Adipose tissue (tissue), 3 donors: ENCODE data around the gene BEND7. TPM values are rescaled to one million over a fixed set of nuclear protein-coding genes. Genes with fewer than 3 reads are reported as not detected.
"Not testable (repeated sequence)": the region's sequence is repeated elsewhere in the genome, so short reads cannot be mapped to it uniquely, and the experiment has no call there.

Experiments used
- H3K27ac ChIP-seq: one replicate; pipeline ENCODE4 v1.5.1; 2013; ENCODE audit warnings: low read depth, low read length
- WGBS, 3 donors: extraction: QIAGEN DNeasy Blood & Tissue Kit; methylation state at CpG; one replicate each; pipeline ENCODE4 v1.1.7; 2013; 5-methylcytosine and 5-hydroxymethylcytosine counted together
- polyA plus RNA-seq, 3 donors: library from polyadenylated mRNA; stranded (reverse); fragments of 200-250 nt; gene quantifications; one replicate each; pipeline ENCODE4 v1.2.3, GENCODE V29; 2013
- donor health status: healthy with polysubstance abuse.
- donor health status: Bipolar disorder and iron deficiency.
- donor health status: healthy.

The BEND7 gene, protein sequence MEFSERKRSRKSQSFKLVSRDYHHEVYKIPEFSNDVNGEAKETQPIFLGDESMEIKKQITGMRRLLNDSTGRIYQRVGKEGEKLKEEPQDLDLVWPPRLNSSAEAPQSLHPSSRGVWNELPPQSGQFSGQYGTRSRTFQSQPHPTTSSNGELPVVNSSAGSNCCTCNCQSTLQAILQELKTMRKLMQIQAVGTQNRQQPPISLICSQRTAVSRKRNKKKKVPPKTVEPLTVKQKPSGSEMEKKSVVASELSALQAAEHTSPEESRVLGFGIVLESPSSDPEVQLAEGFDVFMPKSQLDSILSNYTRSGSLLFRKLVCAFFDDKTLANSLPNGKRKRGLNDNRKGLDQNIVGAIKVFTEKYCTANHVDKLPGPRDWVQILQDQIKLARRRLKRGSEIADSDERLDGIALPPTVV
- 1 to 10 TPM; 3.8 to 7.7 (median 6.1) TPM for polyA plus RNA-seq

DNA sequence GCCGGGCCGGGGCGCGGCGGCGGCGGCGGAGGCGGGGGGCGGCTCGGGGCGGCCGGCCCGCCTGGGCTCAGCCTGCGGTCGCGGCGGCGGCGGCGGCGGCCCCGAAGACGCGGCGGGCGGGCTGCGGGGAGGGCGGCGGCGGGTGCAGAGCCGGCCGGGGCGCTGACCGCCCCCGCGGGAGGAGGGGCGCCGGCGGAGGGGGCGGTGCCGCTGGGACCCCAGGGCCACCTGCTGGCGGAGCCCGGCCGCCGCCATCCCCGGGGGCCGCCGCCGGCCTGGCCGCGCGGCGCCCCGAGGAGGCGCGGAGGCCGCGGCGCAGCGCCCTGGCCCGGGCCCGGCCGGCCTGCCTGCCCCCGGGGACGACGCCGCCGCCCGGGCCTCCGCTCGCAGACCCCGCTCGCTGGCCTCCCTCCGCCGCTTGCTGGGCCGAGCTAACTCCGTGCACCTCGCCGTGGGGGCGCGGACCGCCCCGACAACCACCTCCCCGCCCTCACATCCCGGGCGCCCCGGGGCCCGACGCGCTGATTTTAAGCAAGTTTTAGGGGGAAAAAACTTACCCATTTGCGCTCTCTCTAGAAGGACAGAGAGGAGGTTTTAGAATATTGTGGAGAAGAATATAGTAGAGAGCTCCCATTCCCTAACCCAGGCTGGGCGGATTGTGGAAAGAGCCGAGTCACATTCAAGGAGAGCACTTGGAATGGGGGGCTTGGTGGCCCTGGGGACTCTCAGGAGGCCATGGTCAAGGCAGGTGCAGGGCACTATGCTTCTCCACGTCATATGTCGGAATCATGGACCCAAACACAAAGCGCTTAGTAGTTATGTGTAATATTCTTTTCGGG is at the start of gene BEND7:
BEND7 (minus strand) TSS at position 140 of the 839 bp plus-strand sequence. CDS start 481 bp downstream, outside the sequence.
- 3 to 9% (median 6%) methylated on average over 28 to 89 of the region's 98 CpGs for WGBS, 3 donors
- H3K27ac ChIP-seq: no peak within 1 kb of the TSS

DNA sequence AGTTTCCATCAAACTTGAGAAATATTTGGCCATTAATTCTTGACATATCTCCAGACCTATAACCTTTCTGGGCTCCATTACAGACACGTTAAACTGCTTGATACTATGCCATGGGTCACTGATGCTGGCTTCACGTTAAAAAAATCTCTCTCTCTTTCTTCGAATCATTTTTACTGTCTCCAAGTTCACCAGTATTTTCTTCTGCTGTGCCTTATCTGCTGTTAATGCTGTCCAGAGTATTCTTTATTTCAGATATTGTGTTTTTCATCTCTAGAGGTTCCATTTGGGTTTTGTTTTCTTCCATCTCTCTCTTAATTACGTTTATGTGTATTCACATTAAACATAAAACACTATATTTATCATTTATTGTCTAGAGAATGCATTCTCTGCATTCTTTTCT is 45.1 kb upstream of the BEND7 start:
- H3K27ac ChIP-seq: no peak overlapping the region
- WGBS, 3 donors: 63 to 74% (median 68%) methylated on average over 4 of the region's 4 CpGs

DNA sequence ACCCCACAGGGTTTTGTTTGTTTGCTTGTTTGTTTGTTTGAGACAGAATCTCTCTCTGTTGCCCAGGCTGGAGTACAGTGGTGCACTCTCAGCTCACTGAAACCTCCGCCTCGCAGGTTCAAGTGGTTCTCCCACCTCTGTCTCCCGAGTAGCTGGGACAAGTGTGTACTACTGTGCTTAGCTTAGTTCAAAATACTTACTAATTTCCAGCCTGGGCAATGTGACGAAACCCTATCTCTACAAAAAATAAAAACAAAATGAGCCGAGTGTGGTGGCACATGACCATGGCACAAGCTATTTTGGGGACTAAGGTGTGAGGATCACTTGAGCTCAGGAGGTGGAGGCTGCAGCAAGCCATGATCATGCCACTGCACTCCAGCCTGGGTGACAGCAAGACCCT is 42.7 kb upstream of the BEND7 start:
- 64 to 74% (median 69%) methylated on average over 5 of the region's 5 CpGs for WGBS, 3 donors

DNA sequence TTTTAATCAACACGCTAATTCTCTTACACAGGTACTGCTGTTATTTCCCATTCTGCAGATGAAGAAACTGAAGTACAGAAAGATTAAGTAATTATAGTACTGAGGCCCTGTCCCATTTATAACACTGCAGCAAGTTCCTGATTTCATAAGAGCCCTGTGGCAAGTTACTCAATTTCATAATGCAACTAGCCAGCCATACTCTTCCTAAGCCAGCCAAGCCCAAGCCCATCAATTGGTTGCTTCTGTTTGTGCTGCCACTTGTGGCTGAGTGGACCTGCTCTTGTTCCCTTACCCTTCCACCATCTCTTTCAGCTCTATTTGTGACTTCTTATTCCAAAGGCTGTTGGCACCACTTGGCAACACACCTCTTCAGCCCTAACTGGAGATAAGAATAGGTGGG is 38.2 kb upstream of the BEND7 start:
- 58 to 76% (median 65%) methylated on average over 1 of the region's 1 CpG for WGBS, 3 donors

More for the DNA sequence above, 42.7 kb upstream of the BEND7 start:
- H3K27ac ChIP-seq: no peak overlapping the region

DNA sequence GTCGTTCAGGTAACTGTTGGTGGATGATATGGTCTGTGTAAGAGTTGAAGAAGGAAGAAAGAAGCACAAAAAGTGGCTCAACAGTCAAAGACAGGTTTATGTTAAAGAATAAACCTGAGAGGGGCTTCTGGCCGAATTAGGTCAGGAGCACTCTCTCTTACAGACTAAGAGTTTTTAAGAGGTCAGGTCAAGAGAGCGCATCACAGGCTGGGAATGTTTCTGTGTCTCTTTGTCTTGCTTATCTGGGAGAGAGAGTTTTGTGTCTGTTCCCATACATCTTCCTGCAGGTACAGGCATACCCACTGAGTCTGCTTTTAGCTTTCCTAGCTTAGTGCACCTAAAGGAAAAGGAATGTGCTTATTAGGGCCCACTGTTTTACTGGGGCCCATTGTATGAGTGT is 35.8 kb upstream of the BEND7 start:
- H3K27ac ChIP-seq: no peak overlapping the region
- WGBS, 3 donors: 85 to 91% (median 90%) methylated on average over 3 of the region's 3 CpGs

More for the DNA sequence above, 38.2 kb upstream of the BEND7 start:
- no peak overlapping the region for H3K27ac ChIP-seq

DNA sequence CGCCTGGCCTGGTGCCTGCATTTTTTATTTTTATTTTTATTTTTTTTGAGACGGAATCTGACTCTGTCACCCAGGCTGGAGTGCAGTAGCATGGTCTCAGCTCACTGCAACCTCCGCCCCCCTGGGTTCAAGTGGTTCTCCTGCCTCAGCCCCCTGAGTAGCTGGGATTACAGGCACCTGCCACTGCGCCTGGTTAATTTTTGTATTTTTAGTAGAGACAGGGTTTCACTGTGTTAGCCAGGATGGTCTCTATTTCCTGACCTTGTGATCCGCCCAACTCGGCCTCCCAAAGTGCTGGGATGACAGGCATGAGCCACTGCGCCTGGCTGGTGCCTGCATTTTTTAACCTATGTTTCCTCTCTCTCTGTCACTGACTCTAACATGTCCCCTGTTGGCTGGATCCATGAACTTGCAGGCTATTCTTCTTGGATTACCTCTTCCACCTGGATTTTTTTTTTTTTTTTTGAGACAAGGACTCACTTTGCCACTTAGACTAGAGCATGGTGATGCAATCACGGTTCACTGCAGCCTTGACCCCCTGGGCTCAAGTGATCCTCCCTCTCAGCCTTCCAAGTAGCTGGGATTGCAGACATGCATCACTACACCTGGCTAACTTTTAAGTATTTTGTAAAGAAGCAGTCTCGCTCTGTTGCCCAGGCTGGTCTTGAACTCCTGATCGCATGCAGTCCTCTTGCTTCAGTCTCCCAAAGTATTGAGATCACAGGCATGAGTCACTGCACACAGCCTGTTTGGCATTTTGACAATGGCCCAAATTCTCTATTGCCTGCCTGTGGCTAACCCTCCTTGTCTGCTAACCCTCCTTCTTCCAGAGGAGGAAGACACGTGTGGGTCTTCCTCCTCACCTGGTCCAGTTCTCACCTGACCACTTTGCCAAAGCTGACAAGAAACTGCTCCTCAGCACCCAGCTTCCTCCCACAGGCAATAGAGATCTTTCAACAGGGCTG is 34.9 kb upstream of the BEND7 start:
- no peak overlapping the region for H3K27ac ChIP-seq
- 82 to 95% (median 95%) methylated on average over 11 of the region's 11 CpGs for WGBS, 3 donors

DNA sequence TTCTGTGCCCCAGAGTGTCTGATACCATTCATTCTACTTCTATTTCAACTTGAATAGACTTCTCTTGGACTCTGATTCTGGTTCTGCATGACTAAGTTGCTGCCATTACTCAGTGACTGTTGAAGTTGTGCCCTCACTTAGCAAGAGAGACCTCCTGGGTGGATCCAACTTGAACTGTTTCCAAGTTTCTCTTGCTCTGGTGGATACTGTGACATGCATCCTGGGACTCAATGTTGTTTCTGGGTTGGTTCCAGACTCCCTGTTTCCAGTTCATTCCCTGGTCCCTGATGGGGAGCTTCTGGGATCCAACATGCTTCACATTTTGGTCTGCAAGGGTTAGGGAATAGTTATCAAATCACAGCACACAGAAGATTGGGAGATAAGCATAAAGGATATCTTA is 31.8 kb upstream of the BEND7 start:
- H3K27ac ChIP-seq: no peak overlapping the region

DNA sequence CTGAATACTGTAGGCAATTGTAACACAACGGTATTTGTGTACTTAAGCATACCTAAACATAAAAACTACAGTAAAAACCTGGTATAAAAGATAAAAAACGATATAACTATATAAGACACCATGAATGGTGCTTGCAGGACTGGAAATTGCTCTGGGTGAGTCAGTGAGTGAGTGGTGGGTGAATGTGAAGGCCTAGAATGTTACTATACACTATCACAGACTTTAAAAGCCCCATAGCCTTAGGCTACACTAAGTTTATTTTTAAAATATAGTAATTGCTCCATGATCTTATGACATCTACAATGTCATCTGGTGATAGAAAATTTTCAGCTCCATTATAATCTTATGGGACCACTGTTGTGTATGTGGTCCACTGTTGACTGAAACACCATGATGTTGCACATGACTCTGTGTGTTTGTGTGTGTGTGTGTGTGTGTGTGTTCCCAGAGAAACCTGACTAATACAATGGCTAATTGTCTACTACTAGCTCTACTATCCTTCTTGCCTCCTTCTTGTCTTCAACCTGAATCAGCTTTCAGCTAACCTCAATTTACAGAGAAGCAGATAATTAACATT is 30.4 kb upstream of the BEND7 start:
- H3K27ac ChIP-seq: no peak overlapping the region
- WGBS, 3 donors: 68 to 77% (median 75%) methylated on average over 2 of the region's 2 CpGs

DNA sequence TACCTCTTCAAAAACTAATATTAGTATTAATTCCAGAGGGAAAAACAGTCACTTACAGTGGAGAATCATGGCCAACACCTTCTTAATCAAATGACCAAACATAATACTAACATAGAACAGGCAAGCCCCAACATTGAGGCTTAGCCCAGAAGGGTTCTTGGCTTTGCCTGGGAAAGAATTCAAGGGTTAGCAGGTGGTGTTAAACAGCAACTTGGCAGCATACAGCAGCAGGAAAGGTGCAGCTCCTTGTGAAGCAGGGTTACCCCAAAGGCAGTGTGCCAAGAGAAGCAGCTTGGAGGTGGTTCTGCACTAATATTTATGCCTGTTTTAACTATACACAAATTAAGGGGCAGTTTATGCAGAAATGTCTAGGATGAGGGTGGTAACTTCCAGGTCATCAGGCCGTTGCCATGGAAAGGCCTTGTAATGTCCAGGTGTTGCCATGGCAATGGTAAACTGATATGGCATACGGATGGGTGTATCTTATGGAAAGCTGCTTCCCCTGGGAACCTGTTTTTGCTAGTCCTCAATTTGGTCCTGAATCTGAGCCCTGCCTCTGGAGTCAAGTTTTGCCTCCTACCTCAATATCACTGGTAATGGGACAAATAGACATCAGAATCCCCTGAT is 27.2 kb upstream of the BEND7 start:
- H3K27ac ChIP-seq: no peak overlapping the region
- 21 to 75% (median 62%) methylated on average over 2 of the region's 2 CpGs for WGBS, 3 donors

DNA sequence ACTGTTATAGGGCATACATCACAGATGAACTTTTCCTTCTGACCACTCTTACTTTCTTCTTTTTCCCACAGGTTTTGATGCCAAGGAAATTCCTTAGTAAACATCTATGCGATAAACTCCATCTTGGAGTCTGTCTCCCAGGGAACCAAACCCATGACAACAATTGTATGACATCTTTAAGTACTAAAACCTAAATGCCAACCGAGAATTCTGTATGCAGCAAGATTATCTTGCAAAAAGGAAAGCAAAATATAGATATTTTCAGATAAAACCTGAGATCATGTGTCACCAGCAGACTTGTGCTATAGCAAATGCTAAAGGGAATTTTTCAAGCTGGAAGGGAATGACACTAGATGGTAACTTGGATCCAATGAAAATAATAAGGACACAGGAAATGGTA is 22.0 kb upstream of the BEND7 start:
- 66 to 87% (median 86%) methylated on average over 2 of the region's 2 CpGs for WGBS, 3 donors
- H3K27ac ChIP-seq: no peak overlapping the region

DNA sequence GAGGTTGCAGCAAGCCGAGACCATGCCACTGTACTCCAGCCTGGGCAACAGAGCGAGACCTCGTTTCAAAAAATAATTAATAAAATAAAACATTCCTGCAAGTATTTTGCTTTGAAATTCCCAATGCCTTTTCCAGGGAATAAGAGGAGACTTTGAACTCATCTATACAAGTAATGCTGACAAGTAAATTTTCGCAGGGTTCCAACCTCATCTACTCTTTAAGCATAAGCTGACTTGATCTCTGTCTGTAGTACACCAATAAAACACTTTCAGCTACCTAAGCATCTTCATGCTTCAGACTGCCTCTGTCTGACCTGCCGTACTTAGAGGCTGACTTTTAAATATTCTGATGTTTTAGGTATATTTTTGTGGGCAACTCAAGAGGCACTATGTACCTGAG is 13.7 kb upstream of the BEND7 start:
- H3K27ac ChIP-seq: no peak overlapping the region
- WGBS, 3 donors: 80 to 88% (median 84%) methylated on average over 5 of the region's 5 CpGs

DNA sequence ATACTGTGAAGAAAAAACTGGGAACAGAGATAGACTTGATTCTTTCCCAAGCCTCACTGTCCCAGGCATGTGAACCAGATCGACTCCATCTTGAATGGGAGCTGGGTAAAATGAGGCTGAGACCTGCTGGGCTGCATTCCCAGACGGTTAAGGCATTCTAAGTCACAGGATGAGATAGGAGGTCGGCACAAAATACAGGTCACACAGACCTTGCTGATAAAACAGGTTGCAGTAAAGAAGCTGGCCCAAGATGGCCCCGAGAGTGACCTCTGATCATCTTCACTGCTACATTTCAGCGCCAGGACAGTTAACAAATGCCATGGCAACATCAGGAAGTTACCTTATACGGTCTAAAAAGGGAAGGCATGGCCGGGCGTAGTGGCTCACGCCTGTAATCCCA is 9.2 kb upstream of the BEND7 start:
- not testable (repeated sequence) for H3K27ac ChIP-seq
- 67 to 71% (median 70%) methylated on average over 9 of the region's 9 CpGs for WGBS, 3 donors

DNA sequence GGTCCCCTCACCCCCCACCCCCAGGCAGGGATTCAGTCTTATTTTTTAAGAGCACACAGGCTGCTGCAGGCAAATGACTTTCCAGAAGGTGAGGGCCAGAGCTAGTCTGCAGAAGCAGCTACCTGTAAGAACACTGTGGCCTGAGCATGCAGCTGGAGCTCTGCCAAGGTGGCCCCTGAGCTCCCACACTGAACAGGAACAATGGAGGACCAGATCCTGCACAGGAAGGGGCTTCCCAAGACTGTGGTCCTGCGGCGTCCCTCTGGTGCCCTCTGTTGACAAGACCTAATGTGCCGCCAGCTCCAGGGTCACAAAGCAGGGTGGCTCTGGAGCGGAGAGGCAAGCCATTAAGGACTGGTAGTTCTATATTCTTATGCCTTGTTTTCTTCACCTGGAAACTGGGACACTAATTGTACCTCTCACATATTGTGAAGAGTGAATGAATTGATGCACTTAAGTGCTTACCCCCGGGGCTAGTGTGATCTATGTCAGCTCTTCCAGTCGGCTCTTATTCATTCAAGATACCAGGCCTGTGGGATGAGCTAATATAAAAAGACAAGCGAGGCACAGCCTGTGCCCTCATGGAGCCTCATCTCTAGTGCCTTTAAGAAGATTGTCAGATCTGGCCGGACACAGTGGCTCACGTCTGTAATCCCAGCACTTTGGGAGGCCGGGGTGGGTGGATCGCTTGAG is 8.0 kb upstream of the BEND7 start:
- H3K27ac ChIP-seq: no peak overlapping the region
- WGBS, 3 donors: 50 to 58% (median 55%) methylated on average over 11 of the region's 11 CpGs

DNA sequence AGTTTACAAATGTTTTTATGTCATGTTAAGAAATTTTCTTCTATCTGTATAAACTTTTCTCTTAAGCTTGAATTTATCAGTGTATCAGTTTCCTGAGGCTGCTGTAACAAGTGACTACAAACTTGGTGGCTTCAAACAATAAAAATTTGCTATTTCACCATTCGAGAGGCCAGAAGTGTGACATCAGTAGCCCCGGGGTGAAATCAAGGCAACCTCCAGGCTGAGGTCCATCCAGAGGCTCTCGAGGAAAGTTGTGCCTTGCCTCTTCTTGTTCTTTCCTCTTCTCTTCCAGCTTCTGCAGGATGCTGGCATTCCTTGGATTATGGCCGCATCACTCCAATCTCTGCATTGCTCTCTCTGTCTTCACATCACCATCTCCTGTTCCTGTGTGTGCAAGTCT is 6.5 kb upstream of the BEND7 start:
- 84 to 95% (median 94%) methylated on average over 4 of the region's 4 CpGs for WGBS, 3 donors
- no peak overlapping the region for H3K27ac ChIP-seq

DNA sequence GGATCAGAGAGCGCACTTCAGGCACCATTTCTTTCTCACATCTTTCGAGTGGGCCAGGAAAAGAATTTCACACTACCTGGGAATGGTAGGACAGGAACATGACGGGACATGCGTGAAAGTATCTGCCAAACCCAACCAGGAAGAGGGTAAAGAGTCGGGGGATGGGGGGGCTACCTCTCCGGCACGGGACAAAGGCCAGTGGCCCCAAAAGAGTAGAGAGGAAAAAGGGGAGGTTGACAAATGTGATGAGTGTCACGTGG is 830 bp upstream of the BEND7 start:
- 42 to 52% (median 43%) methylated on average over 8 of the region's 8 CpGs for WGBS, 3 donors
- H3K27ac ChIP-seq: no peak overlapping the region

DNA sequence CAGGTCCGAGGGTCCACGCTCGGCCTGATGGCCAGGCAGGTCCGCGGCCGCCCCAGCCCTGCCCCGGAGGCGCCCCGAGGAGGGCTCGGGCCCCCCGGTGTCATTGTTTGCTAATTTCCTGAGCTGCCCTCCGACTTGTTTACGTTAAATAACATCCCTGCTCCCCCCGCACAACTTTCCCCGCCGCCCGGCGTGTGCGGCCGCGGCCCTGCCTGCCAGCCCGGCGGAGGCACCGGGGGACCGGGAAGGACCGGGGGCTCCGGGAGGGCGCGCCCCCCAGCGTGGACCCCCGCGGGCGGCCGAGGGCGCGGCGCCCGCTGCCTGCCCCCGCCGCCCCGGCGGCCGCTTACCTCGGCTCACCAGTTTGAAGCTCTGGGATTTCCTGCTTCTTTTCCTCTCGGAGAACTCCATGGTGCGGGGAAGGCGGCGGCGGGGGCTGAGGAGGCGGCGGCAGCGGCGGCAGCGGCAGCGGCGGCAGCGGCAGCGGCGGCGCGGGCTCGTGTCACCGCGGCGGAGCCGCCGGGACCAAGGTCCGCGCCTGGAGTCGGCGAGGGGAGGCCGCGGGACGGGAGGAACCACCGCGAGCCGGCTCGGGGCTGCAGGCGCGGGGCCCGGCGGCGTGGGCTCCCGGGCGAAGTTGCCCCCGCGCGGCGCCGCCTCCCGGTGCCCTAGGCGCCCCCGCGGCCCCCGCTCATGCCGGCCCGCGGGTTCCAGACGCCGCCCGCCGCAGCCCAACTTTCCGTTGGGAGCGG is 515 bp downstream of the BEND7 start:
- 1 to 2% (median 1%) methylated on average over 45 to 103 of the region's 104 CpGs for WGBS, 3 donors

DNA sequence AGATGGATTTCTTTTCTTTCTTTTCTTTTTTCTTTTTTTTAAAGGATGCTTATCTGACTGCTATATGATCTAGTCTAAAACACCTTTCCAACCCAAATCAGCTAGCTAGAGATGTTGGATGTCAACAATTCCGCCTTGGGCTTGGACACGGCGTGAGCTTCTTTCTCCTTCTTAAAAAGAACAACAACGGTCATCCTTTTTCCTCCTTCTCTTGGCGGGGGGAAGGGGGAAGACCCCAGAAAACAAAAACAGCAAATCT is 1.0 kb downstream of the BEND7 start:
- H3K27ac ChIP-seq: no peak overlapping the region
- WGBS, 3 donors: 6 to 10% (median 8%) methylated on average over 5 of the region's 5 CpGs

More for the DNA sequence above, 515 bp downstream of the BEND7 start:
- H3K27ac ChIP-seq: no peak overlapping the region
